Measurements from ENCODE around the gene REPS2.

The REPS2 gene

DNA sequence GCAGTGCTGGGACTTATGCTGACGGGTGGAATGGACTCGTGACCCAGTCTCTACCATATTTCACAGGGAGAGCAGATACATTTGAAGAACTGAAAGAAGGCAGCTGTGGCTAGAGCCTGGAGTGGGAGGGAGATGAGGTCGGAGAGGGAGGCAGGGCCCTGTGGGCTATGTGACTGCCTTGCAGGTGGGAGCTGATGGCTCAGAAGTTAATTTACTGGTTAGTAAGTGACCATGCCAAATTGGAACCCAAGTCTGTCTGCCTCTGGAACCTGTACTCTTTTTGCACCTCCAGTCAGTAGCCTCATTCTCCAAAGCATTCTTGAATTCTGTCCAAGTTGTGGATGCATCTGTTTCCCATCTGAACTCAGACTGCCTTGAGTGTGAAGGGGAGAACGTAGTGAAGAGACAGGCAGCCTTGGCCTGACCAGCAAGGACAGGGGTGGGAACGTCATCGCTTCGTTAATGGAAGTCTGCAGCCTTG is 92.3 kb downstream of the REPS2 start:
- DNase-seq, result no peak

GRCh38 chrX:17039826-17040225 is 93.4 kb downstream of the REPS2 start:
- no peak for DNase-seq

- no peak for DNase-seq
Observed at GRCh38 chrX:17040711-17041110, 94.3 kb downstream of the REPS2 start.

DNA sequence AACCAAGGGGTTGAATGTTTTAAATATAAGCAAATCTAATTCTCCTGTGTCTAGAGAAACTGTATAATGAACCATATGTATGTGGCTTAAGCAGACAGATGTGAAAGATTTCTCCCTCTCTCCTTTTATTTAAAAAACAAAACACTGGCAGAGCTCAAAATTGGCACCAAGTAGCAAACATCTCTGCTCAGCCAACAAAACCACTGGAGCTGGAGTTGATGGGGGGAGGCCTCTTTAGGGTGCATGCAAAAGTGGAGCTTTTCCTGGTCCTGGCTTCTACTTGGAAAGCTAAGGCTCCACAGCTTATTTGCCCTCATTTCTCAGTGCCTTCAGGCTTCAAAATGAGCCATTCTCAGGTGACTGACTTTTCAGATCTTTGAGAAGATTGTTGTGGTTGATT is 95.6 kb downstream of the REPS2 start:
- no peak for DNase-seq

GRCh38 chrX:17046478-17047097 is 100.1 kb downstream of the REPS2 start:
- DNase-seq, result peak; percentile 64

GRCh38 chrX:17047224-17047623 is 100.8 kb downstream of the REPS2 start:
- no peak for DNase-seq

DNA sequence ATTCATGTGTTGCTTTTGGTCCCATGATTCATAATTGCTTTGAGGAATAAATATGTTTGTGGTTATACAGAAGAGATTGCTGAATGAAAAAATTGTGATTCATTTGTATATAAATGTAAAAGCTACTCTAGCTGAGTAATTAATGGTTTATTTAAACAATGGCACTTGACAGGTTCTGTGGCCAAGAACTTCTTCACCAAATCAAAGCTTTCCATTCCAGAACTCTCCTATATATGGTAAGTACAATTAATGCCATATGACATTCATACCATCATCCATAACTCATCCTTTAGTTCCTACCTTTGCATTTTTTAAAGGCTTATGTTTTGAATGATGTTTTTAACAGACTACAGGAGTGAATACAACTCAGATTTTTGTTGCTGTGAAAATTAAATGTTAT is 105.8 kb downstream of the REPS2 start:
- no peak for DNase-seq

DNA sequence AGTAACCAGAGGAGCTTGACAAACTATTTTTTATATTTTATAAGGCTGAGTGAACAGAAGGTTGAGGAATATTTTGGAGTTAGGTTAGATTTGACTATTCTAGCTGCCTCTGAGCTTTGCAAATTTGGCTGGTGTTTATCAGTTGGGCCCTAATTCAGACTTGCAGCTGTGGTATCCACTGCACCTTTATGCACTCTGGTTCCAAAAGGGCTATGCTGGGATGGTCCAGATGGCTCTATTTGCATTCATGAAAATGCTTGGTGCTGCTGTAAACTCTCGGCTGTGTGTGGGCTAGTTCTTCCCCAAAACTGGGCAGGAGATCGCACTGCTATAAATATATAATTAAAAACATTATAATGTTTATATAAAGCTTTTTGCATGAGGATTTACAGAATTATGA is 106.3 kb downstream of the REPS2 start:
- DNase-seq, result peak; percentile 3

DNA sequence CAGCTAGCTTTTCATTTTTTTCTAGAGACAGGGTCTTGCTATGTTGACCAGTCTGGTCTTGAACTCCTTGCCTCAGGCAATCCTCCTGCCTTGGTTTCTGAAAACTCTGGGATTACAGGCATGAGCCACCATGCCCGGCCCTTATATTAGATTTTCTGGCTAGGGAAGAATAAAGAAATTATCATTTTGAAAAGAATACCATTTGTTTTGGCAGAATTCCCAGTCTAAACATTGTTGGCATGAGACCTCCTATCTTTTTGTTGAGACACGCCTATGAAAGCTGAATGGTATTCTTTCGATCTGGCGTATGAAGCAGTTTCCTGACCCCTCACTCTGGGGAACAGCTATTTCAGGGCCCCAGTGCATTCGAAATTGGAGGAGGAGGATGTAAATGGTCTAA is 107.0 kb downstream of the REPS2 start:
- no peak for DNase-seq

DNA sequence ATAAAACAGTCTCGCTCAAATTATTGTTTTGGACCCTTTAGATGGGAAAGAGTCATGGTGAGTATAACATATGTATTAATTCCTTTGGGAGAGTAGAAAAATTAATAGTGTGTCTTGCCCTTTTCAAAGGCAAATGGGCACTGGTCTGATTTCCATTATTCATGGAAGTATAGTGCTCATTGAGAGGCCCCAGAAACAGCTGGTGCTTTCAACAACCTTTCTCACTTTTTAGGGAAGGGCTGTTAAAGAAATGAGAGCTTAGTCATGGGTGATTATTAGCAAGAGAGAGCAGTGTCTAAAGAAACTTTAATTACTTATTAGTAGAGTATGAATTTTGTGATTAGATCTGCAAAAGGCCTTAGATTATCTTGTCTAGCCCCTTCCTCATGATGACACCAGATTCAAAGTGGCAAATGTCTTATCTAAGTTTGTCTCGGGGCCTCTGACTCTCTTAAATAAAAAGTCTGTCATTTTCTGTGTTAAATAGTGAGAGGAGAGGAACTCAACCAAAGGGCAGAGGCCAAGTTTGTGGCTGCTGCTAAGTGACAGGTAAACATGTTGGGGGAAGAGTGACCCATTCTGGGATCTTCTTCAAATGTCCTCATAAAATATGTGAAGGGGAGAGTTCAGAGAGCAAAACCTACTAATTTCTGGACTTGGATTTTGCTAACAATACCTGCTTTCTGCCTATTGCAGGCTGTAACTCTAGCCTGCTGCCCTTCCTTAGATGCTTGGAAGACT is 110.6 kb downstream of the REPS2 start:
- no peak for DNase-seq

- no peak for DNase-seq
Observed at GRCh38 chrX:17062065-17062464, 115.6 kb downstream of the REPS2 start.

GRCh38 chrX:17065100-17065499 is 118.6 kb downstream of the REPS2 start:
- no peak for DNase-seq

DNA sequence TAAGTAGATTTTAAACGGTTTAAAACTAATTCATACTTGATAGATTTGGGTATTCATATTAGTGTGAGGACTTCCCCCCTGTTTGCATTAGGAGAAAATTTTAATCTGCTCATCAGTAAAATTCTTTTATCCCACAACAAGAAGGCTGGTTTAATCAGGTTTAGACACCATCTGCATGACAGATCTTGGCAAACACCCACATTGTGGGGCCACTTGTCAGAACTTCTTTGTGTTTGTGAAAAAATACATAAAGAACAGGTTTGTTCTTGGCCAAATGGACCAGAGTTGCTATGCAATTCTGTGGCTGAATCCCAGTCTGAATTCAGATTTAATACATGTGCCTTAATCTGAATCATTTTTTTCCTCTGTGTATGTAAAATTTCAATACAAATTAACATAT is 121.1 kb downstream of the REPS2 start:
- no peak for DNase-seq

GRCh38 chrX:17072301-17072700 is 125.8 kb downstream of the REPS2 start:
- DNase-seq, result no peak

DNA sequence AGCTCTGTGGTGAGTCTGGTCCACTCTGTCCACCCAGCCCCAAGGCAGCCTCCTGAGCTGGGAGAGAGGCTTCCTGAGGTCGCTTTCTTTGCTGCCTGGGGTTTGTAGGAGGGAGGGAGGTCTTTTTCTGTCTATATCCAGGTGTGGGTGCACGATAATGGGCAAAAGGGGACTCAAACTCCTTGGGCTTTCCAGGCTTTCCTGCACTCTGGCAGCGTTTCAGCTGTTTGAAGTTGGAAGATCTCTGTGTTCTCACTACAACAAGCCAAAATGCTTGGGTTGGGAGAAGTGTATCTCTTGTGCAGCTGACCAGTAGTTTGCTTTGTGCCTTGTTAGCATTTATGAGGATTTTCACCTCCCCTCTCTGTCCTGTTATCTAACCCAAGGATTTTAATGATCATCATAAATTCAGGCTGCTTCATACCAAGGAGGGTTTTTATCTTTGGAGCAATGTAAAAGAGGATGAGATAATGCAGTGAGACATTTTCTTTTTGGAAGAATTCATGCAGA is 126.3 kb downstream of the REPS2 start:
- no peak for DNase-seq

DNA sequence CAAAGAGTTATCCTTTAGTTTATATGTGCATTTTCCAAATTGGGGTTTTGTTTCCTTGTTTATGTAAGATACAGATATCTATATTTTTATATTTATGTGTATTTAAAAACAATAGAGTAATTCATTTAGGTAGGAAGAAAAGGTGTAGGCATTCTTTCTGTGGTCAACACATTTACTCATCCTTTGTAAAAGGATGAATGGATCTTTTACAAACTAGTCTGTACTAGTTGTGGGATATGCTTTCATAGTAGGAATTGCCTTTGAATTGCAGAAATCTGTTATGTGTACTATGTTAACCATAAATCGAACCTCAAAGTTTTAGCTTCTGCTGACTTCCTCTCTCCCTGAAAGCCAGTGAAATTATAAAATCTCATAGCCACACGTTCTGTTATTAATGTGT is 128.5 kb downstream of the REPS2 start:
- no peak for DNase-seq

DNA sequence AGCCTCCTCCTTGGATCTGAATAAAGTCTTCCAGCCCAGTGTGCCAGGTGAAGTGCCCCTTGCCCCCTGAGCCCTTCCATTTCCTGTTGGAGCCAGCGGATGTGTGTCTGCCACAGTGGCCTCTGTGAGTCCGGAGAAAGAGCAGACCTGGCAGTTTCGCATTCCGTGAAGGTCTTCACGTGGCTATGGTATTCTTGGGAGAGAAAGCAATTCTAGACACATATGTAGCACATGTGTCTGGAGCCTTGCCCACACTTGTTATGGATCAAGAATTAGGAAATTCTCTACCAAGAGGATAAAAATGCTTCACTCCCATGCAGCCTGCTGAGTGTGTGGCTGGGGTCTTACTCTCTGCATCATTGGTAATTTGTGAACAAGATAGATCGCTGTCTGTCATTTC is 130.9 kb downstream of the REPS2 start:
- DNase-seq, result no peak

DNA sequence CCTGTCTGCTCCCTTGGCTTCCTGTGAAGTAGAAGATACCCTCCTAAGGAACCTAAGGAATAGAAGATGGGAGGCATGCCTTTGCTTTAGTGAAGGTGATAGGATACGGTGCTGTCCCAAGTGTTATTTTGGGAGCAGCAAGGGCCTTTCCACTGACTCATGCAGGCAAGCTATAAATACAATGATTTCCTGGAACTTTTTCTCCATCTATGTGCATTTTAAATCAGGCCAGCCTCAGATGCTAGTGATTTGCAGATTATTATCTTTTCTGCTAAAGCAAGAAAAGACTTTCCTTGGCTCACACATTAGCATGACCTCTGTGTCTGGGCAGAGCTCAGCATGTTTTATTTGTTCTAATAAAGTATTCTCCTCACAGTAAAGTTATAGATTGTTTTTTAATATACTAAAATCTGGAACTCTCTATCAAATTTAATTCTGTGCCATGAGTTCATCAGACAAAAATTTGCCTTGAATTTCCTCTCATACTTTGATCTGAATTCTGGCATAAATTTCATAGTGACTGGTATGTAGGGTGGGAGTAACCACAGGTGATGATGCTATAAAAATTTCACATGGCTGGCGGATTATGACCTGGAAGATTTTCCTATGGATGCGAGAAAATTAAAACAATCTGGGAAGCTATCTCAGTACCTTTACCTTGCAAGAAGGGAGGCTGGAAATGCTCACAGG is 131.7 kb downstream of the REPS2 start:
- DNase-seq, result no peak

- no peak for DNase-seq
Observed at GRCh38 chrX:17081511-17081910, 135.1 kb downstream of the REPS2 start.

GRCh38 chrX:17081968-17082367 is 135.5 kb downstream of the REPS2 start:
- DNase-seq, result no peak

GRCh38 chrX:17082831-17083230 is 136.4 kb downstream of the REPS2 start:
- DNase-seq, result peak; percentile 39

GRCh38 chrX:17086317-17086716 is 139.9 kb downstream of the REPS2 start:
- no peak for DNase-seq

DNA sequence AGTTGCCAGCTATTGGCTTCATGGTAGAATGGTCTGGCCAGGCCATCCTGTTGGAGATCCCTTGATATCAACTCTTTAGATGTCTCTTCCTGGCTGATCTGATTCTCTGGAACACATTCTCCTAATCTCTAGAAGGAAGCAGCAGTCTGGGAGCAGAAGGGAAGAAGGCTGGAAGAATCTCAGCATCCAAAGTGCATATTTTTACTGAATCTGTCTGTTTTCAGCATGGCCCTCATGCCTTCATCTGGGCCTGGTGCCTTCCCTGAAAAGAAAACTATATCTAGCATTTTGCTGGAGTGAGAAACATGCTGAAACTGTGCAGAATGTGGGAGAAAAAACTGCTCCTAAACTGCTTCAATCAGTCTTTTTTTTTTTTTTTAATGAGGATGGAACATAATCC is 148.7 kb downstream of the REPS2 start:
- no peak for DNase-seq
